Inflammatory macrophage treated with lipopolysaccharide for 1 hour (primary cell): Measurements from ENCODE around the gene IL10.
"Not testable (repeated sequence)": the region's sequence is repeated elsewhere in the genome, so short reads cannot be mapped to it uniquely, and the experiment has no call there.

Experiments
- DNase-seq, 2 donors: peaks; one replicate each; pipeline ENCODE4 v3.0.0-alpha.2; 2020 to 2022

The IL10 gene

DNA sequence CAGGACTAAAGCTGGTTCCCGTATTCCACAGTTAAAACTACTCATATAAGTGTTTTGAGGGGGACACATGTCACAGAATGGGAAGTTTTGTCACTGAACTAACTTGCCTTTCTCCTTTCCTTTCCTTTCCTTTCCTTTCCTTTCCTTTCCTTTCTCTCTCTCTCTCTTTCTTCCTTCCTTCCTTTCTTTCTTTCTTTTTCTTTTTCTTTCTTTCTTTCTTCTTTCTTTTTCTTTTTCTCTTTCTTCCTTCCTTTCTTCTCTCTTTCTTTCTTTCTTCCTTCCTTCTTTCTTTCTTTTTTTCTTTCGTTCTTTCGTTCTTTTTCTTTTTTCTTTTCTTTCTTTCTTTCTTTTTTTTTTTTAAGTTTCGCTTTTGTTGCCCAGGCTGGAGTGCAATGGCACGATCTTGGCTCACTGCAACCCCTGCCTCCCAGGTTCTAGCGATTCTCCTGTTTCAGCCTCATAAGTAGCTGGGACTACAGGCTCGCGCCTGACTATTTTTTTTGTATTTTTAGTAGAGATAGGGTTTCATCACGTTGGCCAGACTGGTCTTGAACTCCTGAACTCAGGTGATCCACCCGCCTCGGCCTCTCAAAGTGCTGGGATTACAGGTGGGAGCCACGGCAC, 9.4 kb downstream of the IL10 start:
- not testable (repeated sequence) for DNase-seq

DNA sequence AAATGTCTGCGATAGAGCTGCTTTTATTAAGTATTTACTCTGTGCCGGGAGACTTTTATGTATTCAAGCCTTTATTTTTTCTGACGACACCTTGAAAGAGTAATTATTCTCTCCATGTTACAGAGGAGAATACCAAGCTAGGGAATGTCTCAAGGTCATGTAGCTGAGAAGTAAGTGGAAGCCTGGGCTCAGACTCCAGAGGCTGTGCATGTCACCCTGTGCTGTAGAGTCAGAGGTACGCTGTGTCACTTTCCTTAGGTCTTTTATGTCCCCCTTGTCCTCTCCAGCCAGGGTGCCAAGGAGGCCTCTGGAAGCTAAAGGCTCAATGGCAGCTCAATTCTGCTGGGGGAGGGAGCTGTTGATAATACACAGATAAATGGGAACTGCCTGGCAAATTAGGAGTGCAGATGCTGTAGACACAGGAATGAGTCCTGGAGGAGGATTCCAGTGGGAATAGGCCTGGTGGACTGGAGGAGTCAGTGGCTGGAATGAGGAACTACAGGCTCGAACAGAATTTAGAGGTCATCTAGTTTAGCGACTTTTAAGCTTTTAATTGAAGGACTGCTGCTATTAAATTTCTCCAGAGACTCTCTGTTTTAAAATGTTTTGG, 11.0 kb downstream of the IL10 start:
- DNase-seq: no peak

DNA sequence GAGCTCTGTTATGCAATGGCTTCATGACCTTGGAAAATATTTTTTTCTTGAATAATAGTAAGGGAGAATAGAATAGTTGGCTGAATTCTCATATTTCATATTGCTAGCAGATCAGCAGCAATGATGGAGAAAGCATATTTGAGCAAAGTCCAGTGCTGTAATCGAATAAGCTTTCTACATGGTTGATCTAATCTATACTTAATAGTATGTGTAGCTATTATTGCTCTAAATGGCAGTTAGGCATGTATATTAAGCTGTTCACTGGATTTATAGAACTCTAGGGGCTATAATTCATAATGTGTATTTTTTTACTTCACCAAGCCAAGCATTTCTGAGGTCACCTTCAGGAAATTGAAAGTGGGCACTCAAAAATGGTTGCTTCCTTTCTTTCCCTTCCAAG, 11.7 kb downstream of the IL10 start:
- no peak for DNase-seq

DNA sequence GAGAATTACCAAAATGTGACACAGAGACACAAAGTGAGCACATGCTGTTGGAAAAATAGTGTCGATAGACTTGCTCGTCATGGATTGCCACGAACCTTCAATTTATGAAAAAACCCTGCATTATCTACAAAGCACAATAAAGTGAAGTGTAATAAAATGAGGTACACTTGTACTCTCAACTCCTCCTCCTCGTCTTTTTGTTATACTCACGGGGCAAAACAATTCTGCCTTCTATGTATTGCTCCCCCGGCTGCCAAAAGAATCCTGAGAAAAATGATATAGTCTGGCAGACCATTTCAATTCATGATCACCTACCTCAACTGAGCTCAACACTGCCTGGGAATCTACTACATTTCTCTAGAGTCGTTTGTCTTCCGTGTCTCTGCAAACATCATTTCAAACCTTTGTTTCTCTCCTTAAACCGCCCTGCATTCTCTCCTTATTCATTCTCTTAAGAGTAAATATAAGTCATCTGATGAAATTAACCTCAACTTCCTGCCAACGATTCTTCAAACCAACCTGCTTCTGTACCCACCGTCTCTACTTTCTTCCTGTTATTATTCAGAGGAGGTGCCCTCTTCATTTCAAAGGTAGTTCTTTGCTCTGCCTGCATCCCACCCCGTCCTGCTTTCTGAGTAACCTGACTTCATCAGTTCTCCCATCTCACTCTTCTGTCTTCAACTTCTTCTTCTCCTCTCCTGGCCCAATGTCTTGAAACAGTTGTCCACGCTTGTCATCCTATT, 14.6 kb downstream of the IL10 start:
- DNase-seq: no peak

DNA sequence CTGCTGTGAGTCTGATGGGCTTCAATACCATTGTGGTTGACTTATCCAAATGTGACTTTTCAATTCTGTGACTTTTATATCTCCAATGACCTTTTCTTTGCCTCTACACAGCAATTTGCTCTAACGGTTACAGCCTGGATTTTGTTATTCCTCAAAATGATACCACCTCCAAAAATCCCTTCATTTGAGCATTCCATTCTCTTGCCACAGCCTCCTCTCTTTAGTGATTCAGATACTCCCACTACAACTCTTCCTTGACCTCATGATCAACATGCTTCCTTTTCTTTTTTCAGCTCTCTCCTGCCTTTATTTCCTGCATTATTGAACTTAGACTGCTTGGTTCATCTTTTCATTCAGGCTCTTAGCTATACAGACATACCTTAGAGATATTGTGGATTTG, 18.3 kb downstream of the IL10 start:
- peak in 1 of 2 donors; percentile 74 for DNase-seq

GRCh38 chr1:206753141-206753540, 19.2 kb downstream of the IL10 start:
- DNase-seq: peak; percentile 82 to 92

DNA sequence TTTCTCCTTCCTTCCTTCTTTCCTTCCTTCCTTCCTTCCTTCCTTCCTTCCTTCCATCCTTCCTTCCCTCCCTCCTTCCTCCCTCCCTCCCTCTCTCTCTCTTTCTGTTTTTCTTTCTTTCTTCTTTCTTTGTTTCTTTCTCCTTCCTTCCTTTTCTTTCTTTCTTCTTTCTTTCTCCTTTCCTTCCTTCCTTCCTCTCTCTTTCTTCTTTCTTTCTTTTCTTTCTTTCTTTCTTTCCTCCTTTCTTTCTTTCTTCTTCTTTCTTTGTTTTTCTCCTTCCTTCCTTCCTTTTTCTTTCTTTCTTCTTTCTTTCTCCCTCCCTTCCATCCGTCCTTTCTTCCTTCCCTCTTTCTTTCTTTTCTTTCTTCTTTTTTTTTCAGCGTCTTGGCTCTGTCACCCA, 19.8 kb downstream of the IL10 start:
- no peak for DNase-seq

- no peak for DNase-seq
Observed at GRCh38 chr1:206751891-206752290, 20.4 kb downstream of the IL10 start.

DNA sequence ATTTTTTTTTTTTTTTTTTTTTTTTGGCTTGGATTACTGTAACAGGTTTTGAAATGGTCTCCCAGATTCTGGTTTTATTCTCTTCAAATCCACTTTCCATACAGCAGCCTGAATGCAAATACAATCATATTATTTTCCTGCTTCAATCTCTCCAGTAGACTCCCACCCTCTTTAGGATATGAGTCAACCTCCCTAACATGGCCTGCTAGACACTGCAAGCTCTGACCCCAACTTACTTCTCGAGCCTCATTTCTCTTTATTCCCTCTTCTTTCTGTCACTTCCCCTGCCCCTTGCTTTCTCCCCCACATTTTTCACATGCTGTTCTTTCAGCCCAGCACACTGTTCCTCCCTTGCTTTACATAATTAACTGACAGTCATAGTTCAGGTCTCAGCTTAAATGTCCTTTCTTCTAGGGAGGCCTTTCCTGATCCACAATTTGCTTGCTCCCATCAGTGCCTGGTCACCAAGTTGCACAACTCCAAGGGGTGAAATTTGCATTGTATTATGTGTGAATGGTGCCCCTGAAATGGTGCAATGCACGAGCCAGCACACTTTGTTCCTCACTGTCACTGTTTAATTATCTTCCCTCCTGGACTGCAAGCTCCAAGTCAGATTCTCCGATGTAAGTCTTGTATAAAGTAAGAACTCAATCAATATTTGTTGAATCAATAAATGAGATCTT, 23.8 kb downstream of the IL10 start:
- DNase-seq: peak in 1 of 2 donors; percentile 45

- no peak for DNase-seq
Observed at GRCh38 chr1:206745301-206745700, 27.0 kb downstream of the IL10 start.

GRCh38 chr1:206744683-206745082, 27.6 kb downstream of the IL10 start:
- no peak for DNase-seq

GRCh38 chr1:206742719-206743383, 29.4 kb downstream of the IL10 start:
- DNase-seq: no peak

DNA sequence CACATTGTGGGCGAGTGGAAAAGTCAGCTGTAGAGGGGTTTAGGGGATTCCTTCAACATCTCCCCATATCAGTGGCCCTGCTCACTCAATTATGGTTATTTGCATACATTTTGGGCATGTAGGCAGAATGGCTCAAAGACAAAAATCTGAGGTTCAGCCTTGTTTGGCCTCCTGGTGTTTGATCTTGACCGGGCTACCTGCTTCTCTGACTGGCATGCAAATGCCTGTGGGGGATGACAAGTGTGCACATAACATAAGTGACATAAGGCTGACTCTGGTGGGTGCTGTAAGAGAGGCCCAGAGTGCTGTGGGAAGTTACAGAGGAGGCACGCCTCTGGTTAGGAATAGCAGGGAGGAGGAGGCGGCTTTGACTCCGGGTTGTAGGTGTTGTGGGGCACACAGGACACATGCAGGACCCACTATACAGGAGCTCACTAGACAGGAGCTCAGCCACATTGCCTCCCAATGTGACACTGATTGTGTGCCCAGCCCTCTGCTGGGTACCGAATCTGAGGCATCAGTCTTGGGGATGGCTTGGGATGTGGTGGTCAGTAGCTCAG, 31.1 kb downstream of the IL10 start:
- DNase-seq: no peak

DNA sequence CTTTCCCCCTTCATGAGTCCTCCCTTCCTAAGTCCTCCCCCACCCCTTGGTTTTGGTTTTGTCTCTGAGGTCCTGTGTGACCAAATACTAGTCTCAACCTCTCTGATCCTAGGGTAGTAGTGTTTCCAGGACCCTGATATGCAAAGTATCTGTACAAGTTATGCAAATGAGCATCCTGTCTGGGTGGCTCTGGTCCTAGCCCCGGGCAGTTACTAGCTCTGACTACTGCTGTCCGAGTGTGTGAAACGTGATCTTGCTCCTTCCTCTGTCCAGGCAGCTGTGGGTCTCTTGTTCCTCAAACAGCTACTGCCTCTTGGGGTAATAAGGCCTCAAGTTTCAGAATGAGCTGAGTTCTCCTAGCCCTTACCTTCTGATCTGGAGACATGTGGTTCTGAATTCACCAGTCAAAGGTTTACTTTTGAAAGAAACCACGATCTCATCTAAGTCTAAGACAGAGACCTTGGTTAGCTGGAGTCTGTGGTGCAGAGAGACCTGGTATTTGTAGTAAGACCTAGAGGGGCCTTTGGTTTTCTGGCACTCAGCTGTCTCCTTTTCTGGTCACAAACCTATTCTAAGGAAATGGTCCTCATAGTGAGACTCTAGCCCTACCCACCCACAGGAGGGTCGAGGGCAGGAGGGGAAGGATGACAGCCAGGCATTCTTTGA, 32.8 kb downstream of the IL10 start:
- DNase-seq: peak; percentile 66 to 70

- no peak for DNase-seq
Observed at GRCh38 chr1:206738370-206739366, 33.6 kb downstream of the IL10 start.

DNA sequence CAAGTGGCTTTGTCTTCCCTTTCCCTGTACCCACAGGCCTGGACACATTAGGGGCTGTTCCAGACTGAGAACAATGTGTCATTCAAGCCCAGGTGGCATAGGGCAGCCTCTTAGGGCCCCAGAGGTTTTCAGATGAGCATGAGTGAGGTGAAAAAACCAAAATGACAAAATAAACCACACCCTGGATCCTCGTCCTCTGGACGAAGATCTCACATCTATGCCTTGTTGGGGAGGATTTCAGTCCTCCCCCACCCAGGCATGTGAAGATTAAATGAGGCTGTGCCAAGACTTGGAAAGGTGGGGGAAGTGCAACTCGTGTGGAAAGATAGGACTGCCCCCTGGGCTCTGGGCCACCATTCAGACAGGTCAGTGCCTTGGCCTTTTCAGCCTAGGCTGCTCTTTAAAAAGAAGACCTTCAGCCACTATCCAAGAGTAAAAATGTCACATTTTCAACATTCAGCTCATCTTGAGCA, 34.5 kb downstream of the IL10 start:
- DNase-seq: peak in 1 of 2 donors; percentile 54

GRCh38 chr1:206736878-206737728, 35.2 kb downstream of the IL10 start:
- no peak for DNase-seq

DNA sequence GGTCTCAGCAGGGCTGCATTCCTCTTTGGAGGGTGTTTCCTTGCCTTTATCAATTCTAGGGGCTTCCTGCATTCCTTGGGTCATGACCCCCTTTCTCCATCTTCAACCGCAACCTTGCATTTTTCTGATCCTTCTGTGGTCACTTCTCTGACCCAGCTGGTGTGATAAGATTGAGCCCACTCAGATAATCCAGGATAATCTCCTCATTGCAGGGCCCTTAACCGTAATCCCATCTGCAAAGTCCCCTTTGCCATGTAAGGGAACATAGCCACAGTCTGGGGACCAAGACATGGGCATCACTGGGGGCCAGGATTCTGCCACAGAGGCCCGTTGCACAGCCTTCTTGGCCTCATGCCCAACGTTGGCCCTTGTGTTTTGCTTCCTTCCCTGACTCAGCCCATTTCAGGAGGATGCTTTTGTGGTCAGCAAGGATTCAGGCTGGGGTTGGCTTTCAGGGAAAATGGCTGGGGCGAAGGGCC, 36.7 kb downstream of the IL10 start:
- no peak for DNase-seq

DNA sequence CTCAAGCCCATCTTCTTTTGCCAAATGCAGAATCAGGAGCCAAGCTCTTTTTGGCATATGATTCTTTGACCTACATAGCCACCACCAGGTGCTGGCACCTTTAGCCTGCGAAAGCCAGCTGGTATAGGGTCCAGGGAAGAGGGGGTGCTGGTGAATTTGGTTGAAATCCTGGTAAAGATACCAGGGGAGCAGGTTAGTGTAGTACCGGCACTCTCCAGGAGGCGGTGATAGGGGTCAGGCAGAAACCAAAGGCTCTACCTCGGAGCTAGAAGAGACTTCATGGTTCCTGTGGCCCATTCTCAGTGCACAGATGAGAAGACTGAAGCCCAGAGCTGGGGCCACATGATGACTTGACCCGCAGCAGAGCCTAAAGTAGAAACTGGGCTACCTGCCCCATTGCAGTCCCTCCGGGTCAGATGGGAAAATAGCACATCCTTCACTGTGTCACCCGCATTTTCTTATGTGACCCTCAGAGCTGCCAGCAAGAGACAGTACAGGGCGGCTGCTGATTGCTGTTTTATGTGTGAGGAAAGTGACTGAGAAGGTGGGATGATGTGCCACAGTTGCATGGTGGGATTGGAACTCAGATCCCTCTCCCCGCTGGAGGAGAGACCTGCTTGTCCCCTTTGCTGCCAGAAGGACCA, 37.7 kb downstream of the IL10 start:
- DNase-seq: peak in 1 of 2 donors; percentile 78
